ENCODE measurements around the gene SPAG7. TPM values are rescaled to one million over a fixed set of nuclear protein-coding genes. Genes with fewer than 3 reads are reported as not detected.
A peak's percentile ranks its signal among the peaks of the same experiment; 100 is the strongest.

Gene SPAG7
- total and polyA plus RNA-seq, 4 donors = 63.8 to 101 (median 75.8) TPM

GRCh38 chr17:4950075-4950745 is 17.4 kb downstream of the SPAG7 start:
- Histone ChIP-seq H3K36me3 (ENCODE audit: control insufficient read depth in 4 of 4, insufficient read depth in 4 of 4, low read length in 4 of 4) (peaks cover 7 to 15% (median 9%) of the 10 kb centered on the region in 4 donors), H3K4me1 (ENCODE audit: control insufficient read depth in 5 of 5, insufficient read depth in 5 of 5, low read length in 5 of 5) (peaks cover 2 to 30% (median 16%) of the 10 kb centered on the region in 5 donors), H3K27me3 (ENCODE audit: control insufficient read depth in 3 of 3, insufficient read depth in 3 of 3, low read length in 2 of 3) (no peaks in the 10 kb centered on the region), H3K9me3 (ENCODE audit: control insufficient read depth in 4 of 4, insufficient read depth in 3 of 4, low read length in 3 of 4) (no peaks in the 10 kb centered on the region), H3K9ac (ENCODE audit: insufficient read depth in 1 of 2, low read length in 2 of 2) (peak overlapping the region in 1 of 2 donors; percentile 12), H3K4me3 (peak overlapping the region; percentile 28), H3K27ac (ENCODE audit: low read depth in 1 of 2, low read length in 1 of 2) (peak overlapping the region; percentile 94 to 98)
- ATAC-seq (ENCODE audit: insufficient read depth, low FRiP score) (peak; percentile 16), DNase-seq (peak; percentile 49 to 67 (median 62))
- TF ChIP-seq CTCF (IDR thresholded peaks at IDR 0.05; ENCODE audit: control extremely low read depth, extremely low read depth) = no peak
- WGBS, 2 donors = 4% methylated on average over 43 to 52 of the region's 52 CpGs

GRCh38 chr17:4949321-4950074 is 18.1 kb downstream of the SPAG7 start:
- H3K4me1 ChIP-seq (ENCODE audit: control insufficient read depth in 5 of 5, insufficient read depth in 5 of 5, low read length in 5 of 5) = peaks cover 2 to 30% (median 18%) of the 10 kb centered on the region in 5 donors
- peak overlapping the region; percentile 53 for H3K4me3 ChIP-seq
- 0 to 1% methylated on average over 53 to 75 of the region's 75 CpGs for WGBS, 2 donors
- H3K27ac ChIP-seq (ENCODE audit: low read depth in 1 of 2, low read length in 1 of 2) = peak overlapping the region; percentile 91 to 97
- no peaks in the 10 kb centered on the region for H3K9me3 ChIP-seq (ENCODE audit: control insufficient read depth in 4 of 4, insufficient read depth in 3 of 4, low read length in 3 of 4)
- H3K36me3 ChIP-seq (ENCODE audit: control insufficient read depth in 4 of 4, insufficient read depth in 4 of 4, low read length in 4 of 4) = peaks cover 7 to 18% (median 14%) of the 10 kb centered on the region in 4 donors
- DNase-seq = peak; percentile 35 to 73 (median 62)
- TF ChIP-seq CTCF (IDR thresholded peaks at IDR 0.05; ENCODE audit: control extremely low read depth, extremely low read depth) = no peak
- peak; percentile 16 for ATAC-seq (ENCODE audit: insufficient read depth, low FRiP score)
- peak overlapping the region in 1 of 2 donors; percentile 65 for H3K9ac ChIP-seq (ENCODE audit: insufficient read depth in 1 of 2, low read length in 2 of 2)
- no peaks in the 10 kb centered on the region for H3K27me3 ChIP-seq (ENCODE audit: control insufficient read depth in 3 of 3, insufficient read depth in 3 of 3, low read length in 2 of 3)

- H3K4me1 ChIP-seq (ENCODE audit: control insufficient read depth in 5 of 5, insufficient read depth in 5 of 5, low read length in 5 of 5) = peaks cover 2 to 30% (median 18%) of the 10 kb centered on the region in 5 donors
- 1% methylated on average over 29 to 40 of the region's 40 CpGs for WGBS, 2 donors
Measured at GRCh38 chr17:4948931-4949320, 18.7 kb downstream of the SPAG7 start.

More at GRCh38 chr17:4948931-4949320, 18.7 kb downstream of the SPAG7 start:
- H3K27ac ChIP-seq (ENCODE audit: low read depth in 1 of 2, low read length in 1 of 2) = peak overlapping the region; percentile 91 to 97
- ATAC-seq (ENCODE audit: insufficient read depth, low FRiP score) (peak; percentile 55), DNase-seq (peak; percentile 90 to 97 (median 94))
- H3K4me3 ChIP-seq = peak overlapping the region; percentile 53
- H3K27me3 ChIP-seq (ENCODE audit: control insufficient read depth in 3 of 3, insufficient read depth in 3 of 3, low read length in 2 of 3) = no peaks in the 10 kb centered on the region
- no peaks in the 10 kb centered on the region for H3K9me3 ChIP-seq (ENCODE audit: control insufficient read depth in 4 of 4, insufficient read depth in 3 of 4, low read length in 3 of 4)
- peaks cover 7 to 20% (median 16%) of the 10 kb centered on the region in 4 donors for H3K36me3 ChIP-seq (ENCODE audit: control insufficient read depth in 4 of 4, insufficient read depth in 4 of 4, low read length in 4 of 4)
- H3K9ac ChIP-seq (ENCODE audit: insufficient read depth in 1 of 2, low read length in 2 of 2) = peak overlapping the region in 1 of 2 donors; percentile 65
- TF ChIP-seq CTCF (IDR thresholded peaks at IDR 0.05; ENCODE audit: control extremely low read depth, extremely low read depth) = no peak

All from lung (tissue), 12 donors.